GM12892 (cell line): Measurements from ENCODE around the gene AIMP1.

Experiments
- POLR2A ChIP-seq: IDR thresholded peaks from 2 replicates; pipeline ENCODE4 v1.6.1; 2011; ENCODE audit warnings: low read depth, low read length, control low read depth
- POLR2AphosphoS5 ChIP-seq: IDR thresholded peaks from 2 replicates; pipeline ENCODE4 v1.6.1; 2011; ENCODE audit warnings: low read depth, low read length, control low read depth

DNA sequence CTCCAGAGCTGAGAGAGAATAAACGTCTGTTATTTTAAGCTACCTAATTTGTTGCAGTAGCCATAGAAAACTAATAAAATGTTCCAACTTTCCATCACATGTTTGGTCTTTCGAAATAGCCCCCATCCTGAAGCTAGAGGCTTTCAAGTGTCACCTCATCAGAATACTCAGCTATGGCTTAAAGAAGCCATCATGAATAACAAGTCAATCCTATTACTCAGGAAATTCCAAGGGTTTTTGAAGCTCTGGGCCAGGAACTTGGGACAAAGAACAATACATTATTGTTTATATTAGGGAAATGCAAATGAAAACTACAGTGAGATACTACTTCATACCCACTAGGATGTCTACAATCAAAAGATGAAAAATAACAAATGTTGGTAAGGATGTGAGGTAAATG lies 42.5 kb upstream of the AIMP1 start:
- TF ChIP-seq POLR2A (no peak), POLR2AphosphoS5 (no peak)
